Esophagus muscularis mucosa (tissue), 4 donors: ENCODE results near the gene C4orf51. TPM values are rescaled to one million over a fixed set of nuclear protein-coding genes. Genes with fewer than 3 reads are reported as not detected.

Experiments
- DNase-seq: peaks from one replicate; pipeline ENCODE4 v3.0.0-alpha.2; 2017; ENCODE audit errors: extremely low spot score
- H3K27ac ChIP-seq, 4 donors: fragments of 200-600 bp; sonication (generic); replicated peaks in 1 of 4; 1 replicate in 3 of 4; 2 replicates in 1 of 4; pipeline ENCODE4 v1.5.1; 2016 to 2019; ENCODE audit warnings: mild to moderate bottlenecking in 1 of 4
- H3K27me3 ChIP-seq, 4 donors: fragments of 200-600 bp; sonication (generic); one replicate each; pipeline versions ENCODE4 v1.5.1 to v1.6.0; 2016 to 2019
- H3K36me3 ChIP-seq, 4 donors: fragments of 200-600 bp; sonication (generic); one replicate each; pipeline ENCODE4 v1.5.1; 2016 to 2019
- H3K4me1 ChIP-seq, 4 donors: fragments of 200-600 bp; sonication (generic); one replicate each; pipeline ENCODE4 v1.5.1; 2016 to 2019
- H3K4me3 ChIP-seq, 4 donors: fragments of 200-600 bp; sonication (generic); 1 replicate in 2 of 4; 2 replicates in 2 of 4; pipeline ENCODE4 v1.5.1; 2016 to 2019; ENCODE audit warnings: mild to moderate bottlenecking in 4 of 4, moderate library complexity in 1 of 4
- H3K9me3 ChIP-seq, 4 donors: fragments of 200-600 bp; sonication (generic); 1 replicate in 3 of 4; 2 replicates in 1 of 4; pipeline ENCODE4 v1.5.1; 2016 to 2019
- EP300 ChIP-seq: sonication (generic); formaldehyde crosslinking; IDR thresholded peaks from one replicate; pipeline ENCODE4 v1.6.1; 2017; ENCODE audit warnings: antibody characterized with exemption
- POLR2A ChIP-seq: fragments of 450-650 bp; IDR thresholded peaks from one replicate; pipeline ENCODE4 v1.6.1; 2017; ENCODE audit warnings: antibody characterized with exemption, moderate library complexity, mild to moderate bottlenecking, low read depth
- POLR2AphosphoS5 ChIP-seq, 2 donors: sonication (generic); formaldehyde crosslinking; IDR thresholded peaks; one replicate each; pipeline ENCODE4 v1.6.1; 2017; ENCODE audit warnings: antibody characterized with exemption in 2 of 2
- WGBS: methylation state at CpG from one replicate; pipeline ENCODE4 v1.1.5; 2018; 5-methylcytosine and 5-hydroxymethylcytosine counted together
- intact Hi-C: fragments of 100-400 bp; cut with DNase I; formaldehyde crosslinking; loops from one replicate; pipeline ENCODE4 v1.15.1; 2023
- total RNA-seq, 4 donors: library from RNA; depleted of rRNA; stranded (reverse); fragments of >200 nt; gene quantifications; one replicate each; pipeline versions ENCODE4 v1.1.0 to v1.2.1, GENCODE V29; 2016
- TF ChIP-seq, protein P1 (sequence below), 3 experiments: fragments of 200-600 bp in 2 of 3; fragments of 450-650 bp in 1 of 3; sonication (generic) in 2 of 3; IDR thresholded peaks; one replicate each; pipeline ENCODE4 v1.5.1; 2017 to 2019; ENCODE audit warnings: antibody characterized with exemption in 3 of 3, mild to moderate bottlenecking in 2 of 3, moderate library complexity in 1 of 3

C4orf51 gene
- total RNA-seq, 4 donors from 2014 or later: not detected

DNA sequence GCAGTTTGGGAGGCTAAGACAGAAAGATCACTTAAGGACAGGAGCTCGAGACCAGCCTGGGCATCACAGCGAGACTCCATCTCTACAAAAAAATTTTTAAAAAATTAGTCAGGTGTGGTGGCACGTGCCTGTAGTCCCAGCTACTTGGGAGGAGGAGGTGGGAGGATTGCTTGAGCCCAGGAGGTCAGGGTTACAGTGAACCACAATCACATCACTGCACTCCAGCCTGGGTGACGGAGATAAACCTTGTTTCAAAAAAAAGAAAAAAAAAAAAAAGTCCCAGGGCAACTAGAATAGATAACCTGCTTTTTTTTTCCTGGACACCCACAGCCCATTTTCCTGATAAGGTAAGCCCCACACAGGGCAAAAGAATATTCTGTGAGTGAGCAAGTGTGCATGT lies 96.3 kb downstream of the C4orf51 start:
- peak; percentile 82 for DNase-seq
- Histone ChIP-seq H3K9me3 (no peaks in the 10 kb centered on the region), H3K4me1 (peaks cover 0 to 14% (median 9%) of the 10 kb centered on the region in 4 donors), H3K27ac (no peak overlapping the region), H3K4me3 (no peak overlapping the region), H3K27me3 (no peaks in the 10 kb centered on the region), H3K36me3 (peaks cover 0 to 51% (median 28%) of the 10 kb centered on the region in 4 donors)
- no peak for TF ChIP-seq EP300
- TF ChIP-seq POLR2AphosphoS5 (IDR thresholded peaks at IDR 0.05): no peak
- TF ChIP-seq, protein P1, sequence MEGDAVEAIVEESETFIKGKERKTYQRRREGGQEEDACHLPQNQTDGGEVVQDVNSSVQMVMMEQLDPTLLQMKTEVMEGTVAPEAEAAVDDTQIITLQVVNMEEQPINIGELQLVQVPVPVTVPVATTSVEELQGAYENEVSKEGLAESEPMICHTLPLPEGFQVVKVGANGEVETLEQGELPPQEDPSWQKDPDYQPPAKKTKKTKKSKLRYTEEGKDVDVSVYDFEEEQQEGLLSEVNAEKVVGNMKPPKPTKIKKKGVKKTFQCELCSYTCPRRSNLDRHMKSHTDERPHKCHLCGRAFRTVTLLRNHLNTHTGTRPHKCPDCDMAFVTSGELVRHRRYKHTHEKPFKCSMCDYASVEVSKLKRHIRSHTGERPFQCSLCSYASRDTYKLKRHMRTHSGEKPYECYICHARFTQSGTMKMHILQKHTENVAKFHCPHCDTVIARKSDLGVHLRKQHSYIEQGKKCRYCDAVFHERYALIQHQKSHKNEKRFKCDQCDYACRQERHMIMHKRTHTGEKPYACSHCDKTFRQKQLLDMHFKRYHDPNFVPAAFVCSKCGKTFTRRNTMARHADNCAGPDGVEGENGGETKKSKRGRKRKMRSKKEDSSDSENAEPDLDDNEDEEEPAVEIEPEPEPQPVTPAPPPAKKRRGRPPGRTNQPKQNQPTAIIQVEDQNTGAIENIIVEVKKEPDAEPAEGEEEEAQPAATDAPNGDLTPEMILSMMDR (IDR thresholded peaks at IDR 0.05): no peak
- no peak for TF ChIP-seq POLR2A
- 93% methylated on average over 4 of the region's 4 CpGs for WGBS
- intact Hi-C loops: no loop called here

DNA sequence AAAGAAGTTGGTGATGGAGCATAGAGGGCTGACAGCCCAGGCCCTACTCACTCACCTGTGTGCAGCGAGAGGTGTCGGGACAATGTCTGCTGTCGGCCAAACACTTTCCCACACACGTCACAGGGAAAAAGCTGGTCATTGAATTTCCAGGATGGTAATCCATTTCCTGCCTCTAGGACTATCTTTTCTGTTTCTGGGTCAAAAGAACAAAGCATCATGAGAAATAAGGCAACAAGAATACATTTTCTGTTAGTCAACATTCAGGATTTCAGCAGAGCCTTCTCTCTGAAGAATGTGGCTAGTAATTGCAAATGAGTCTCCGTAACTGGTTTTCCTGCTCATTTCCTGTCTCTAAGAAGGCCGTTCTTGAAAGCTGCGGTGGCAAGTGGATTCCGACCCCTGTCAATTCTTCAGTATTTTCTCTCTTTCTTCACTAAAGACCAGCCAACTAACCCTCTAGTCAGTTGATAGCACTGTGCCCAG lies 99.4 kb downstream of the C4orf51 start:
- DNase-seq: peak; percentile 86
- WGBS: 75% methylated on average over 4 of the region's 8 CpGs
- H3K27ac ChIP-seq: no peak overlapping the region
- H3K27me3 ChIP-seq: no peaks in the 10 kb centered on the region
- no peak overlapping the region for H3K4me3 ChIP-seq
- H3K36me3 ChIP-seq: peaks cover 0 to 30% (median 16%) of the 10 kb centered on the region in 4 donors
- intact Hi-C loops: no loop called here
- H3K9me3 ChIP-seq: no peaks in the 10 kb centered on the region
- H3K4me1 ChIP-seq: peaks cover 0 to 2% (median under 1%) of the 10 kb centered on the region in 4 donors
- no peak for TF ChIP-seq EP300
- TF ChIP-seq POLR2AphosphoS5 (IDR thresholded peaks at IDR 0.05): no peak
- no peak for TF ChIP-seq POLR2A
- TF ChIP-seq, protein P1 (IDR thresholded peaks at IDR 0.05): no peak

DNA sequence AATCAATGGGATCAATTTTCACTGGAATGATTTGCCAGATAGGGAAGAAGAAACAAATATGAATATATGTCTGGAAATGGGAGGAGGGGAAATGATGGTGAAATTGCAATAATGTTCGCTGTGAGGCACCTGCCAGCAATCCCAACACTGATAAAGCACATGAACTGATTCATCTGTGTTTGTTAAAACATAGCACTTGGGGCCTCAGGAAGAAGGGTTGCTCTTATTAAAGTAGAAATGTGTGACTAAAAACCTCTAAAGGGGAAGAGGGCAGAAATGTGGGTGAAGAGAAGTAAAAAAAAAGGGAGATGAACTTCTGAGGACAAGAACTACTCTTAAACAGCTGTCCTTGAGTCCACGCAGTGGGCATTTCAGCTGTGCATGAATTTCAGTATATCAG lies 101.4 kb downstream of the C4orf51 start:
- no peak for DNase-seq
- Histone ChIP-seq H3K4me1 (peaks cover 0 to 10% (median 5%) of the 10 kb centered on the region in 4 donors), H3K36me3 (peaks cover 0 to 10% (median 4%) of the 10 kb centered on the region in 4 donors), H3K27ac (no peak overlapping the region), H3K4me3 (no peak overlapping the region), H3K27me3 (no peaks in the 10 kb centered on the region), H3K9me3 (no peaks in the 10 kb centered on the region)
- intact Hi-C loops: no loop called here
- 83% methylated on average over 2 of the region's 2 CpGs for WGBS
- no peak for TF ChIP-seq POLR2A
- no peak for TF ChIP-seq EP300
- no peak for TF ChIP-seq POLR2AphosphoS5 (IDR thresholded peaks at IDR 0.05)
- TF ChIP-seq, protein P1 (IDR thresholded peaks at IDR 0.05): no peak

Other genes with a start within 250 kb of the C4orf51 start
- 10 to 100 TPM; 19.5 to 34.3 (median 29.2) TPM for gene SMAD1, start 198.3 kb upstream of the C4orf51 start, total RNA-seq
- 1 to 10 TPM; 2.4 to 5.4 (median 4.1) TPM for gene MMAA, start 60.8 kb upstream of the C4orf51 start, total RNA-seq